ENCODE measurements around the gene PARP3.

The PARP3 gene

DNA sequence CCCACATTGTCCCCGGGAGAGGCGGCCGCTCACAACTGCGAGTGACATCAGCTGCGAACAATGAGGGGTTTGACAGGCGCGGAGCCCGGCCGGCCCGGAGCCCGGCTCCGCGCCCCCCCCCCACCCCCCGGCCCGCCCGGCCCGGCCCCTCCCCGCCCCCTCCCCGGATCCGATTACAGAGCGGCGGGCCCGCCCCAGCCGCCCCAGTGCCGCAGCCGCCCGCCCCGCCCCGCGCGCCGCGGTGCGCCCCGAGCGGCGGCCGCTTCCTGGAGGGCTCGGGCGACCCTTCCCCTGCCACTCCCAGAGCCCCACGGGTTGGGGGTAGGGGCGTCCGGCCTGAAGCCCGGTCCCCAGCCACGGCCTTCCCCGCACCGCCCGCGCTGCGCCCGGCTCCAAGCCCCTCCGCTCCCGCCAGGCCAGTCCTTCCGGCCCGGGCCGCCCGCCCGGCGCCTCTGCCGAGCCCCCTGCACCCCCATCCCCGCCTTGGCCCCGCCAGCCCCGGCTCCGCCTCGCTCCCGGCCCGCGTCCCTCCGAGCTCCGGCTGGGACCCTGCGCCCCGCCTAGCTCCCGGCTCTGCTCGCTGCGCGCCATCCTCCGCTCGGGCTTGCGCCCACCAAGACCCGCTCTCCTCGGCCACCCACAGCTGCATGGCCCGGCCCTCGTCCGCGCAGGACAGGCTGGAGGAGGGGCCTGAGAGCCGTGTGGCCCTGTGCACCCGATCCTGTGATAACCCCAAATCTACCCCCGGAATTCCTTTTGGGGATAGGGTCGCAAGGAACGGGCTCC, 25.4 kb downstream of the PARP3 start, which contains the start of gene PCBP4:
PCBP4 (minus strand) TSS at position 71 of the 786 bp plus-strand sequence. CDS start 6,214 bp downstream, outside the sequence.
- DNase-seq = no peak

- no peak for DNase-seq
Observed at GRCh38 chr3:51968170-51968775, 26.1 kb downstream of the PARP3 start.

- no peak for DNase-seq
Observed at GRCh38 chr3:51968883-51969678, 26.9 kb downstream of the PARP3 start.

- DNase-seq = no peak
Observed at GRCh38 chr3:51969841-51970240, 27.7 kb downstream of the PARP3 start.

GRCh38 chr3:51970606-51971300, 28.6 kb downstream of the PARP3 start:
- DNase-seq = no peak

DNA sequence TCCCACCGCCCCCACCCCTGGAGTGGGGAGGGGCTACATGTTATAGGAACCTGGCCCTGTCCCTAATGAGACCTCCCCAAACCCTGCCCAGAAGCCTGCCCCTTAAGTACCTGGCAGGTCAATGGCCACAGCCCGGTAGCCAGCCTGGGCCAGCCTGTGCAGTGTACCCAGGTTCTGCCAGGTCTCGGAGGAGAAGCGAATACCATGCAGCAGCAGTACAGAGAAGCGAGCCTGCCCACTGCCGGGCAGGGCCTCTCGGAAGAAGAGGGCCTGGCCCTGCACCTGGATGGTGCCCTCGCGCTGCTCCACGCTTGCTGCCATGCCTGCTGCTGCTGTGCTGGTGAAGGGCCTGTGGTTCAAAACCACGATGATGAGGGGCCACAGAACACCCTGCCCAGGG, 29.2 kb downstream of the PARP3 start:
- DNase-seq = no peak

GRCh38 chr3:51974277-51974962, 32.3 kb downstream of the PARP3 start:
- no peak for DNase-seq

DNA sequence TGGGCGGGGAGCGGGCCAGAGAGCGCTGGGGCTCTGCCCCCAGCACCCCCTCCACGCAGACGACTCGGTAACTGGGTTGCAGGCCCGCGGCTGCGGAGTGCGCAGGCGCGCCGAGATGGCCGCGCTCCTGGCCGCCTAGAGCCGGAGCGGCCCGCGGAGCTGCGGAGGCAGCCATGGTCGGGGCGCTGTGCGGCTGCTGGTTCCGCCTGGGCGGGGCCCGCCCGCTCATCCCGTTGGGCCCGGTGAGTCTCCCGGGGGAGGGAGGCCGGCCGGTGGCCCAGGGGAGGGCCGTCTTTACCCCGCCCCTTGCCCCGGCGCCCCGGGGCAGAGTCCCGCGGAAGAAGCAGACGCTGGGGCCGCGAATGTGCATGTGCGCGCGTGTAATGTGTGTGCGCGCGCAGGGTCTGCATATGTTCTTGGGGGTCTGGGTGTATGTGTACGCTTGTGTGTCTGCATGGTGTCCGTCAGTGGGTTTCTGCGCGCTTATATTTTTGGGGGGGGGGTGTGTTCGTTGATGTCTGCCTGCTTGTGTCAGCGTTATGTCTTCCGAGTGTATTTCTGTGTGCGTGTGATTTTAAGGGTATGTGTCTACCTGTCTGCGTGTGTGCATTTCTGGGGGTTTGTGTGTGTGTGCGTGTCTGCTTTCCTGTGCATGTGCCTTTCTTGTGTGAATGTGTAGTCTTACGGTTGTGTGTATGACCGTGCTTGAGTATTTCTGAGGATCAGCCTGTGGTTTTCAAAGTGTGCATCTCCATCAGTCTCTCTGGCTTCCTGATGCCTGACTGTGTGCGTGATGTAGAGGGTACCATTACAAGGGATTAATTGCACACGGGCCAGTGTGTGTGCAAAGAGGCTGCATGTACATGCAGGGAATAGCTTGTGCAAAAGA, 33.0 kb downstream of the PARP3 start, which contains the start of gene ABHD14A:
ABHD14A (plus strand) TSS at position 102 of the 889 bp plus-strand sequence; CDS start at position 174, 72 bp downstream.
- peak in 1 of 2 donors; percentile 50 for DNase-seq

GRCh38 chr3:51975852-51976549, 33.8 kb downstream of the PARP3 start:
- DNase-seq = no peak

DNA sequence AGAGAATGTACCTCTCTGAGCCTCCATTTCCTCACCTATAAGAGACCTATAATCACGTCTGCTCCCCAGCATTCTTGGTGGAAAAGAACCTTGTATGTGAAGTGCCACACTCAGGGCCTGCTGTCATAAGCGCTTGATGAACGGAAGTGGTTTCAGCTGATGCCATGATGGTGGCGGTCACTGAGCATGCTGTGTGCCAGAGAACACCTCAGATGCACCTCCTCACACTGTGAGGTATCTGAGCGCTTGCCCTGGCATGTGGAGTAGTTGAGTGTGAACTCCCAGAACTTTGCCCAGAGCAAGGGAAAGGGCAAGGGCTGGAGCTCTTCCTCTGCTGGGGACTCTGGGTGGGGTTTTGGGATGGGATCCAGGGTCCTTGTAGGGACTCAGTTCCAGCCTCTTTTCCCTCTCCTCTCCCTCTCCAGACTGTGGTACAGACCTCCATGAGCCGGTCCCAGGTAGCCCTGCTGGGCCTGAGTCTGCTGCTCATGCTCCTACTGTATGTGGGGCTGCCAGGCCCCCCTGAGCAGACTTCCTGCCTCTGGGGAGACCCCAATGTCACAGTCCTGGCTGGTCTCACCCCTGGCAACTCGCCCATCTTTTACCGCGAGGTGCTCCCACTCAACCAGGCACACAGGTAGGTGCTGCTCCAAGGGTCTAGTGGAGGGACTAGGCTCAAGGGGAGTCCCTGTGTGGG, 35.4 kb downstream of the PARP3 start:
- DNase-seq = no peak

- no peak for DNase-seq
Observed at GRCh38 chr3:51978143-51978502, 36.0 kb downstream of the PARP3 start.

DNA sequence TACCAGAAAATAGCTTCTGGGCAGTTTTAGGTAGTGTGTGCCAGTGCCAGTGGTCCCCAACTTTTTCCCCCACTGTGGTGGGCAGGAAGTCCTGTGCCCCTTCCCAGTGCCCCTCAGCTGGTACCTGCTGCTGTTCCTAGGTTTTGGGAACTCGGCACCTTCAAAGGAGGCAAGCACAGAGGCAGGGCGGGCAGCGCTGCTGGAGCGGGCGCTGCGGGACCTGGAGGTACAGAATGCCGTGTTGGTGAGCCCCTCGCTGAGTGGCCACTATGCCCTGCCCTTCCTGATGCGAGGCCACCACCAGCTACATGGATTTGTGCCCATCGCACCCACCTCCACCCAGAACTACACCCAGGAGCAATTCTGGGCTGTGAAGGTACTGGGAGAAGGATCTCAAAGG, 38.1 kb downstream of the PARP3 start:
- no peak for DNase-seq

DNA sequence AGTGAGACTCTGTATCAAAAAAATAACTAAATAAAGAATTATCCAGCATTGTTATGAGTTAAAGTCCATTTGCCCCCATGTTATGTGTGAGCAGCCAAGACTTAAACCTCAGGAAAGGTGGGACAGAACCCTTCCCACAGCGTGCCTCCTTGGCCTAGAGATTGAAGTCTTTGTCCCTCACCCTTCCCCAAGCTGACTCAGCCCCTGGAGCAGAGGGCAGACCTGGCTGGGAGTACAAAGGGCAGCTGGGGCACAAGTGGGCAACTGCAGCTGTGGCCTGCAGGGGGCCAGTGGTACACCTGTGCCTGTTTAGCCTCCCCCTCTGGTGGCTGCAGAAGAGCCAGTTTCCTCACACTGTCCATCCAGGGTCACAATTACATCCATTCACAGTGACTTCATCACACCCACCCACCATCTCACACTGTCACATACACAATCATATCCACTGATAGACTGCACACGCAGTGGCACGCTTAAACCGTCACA, 40.2 kb downstream of the PARP3 start:
- no peak for DNase-seq

DNA sequence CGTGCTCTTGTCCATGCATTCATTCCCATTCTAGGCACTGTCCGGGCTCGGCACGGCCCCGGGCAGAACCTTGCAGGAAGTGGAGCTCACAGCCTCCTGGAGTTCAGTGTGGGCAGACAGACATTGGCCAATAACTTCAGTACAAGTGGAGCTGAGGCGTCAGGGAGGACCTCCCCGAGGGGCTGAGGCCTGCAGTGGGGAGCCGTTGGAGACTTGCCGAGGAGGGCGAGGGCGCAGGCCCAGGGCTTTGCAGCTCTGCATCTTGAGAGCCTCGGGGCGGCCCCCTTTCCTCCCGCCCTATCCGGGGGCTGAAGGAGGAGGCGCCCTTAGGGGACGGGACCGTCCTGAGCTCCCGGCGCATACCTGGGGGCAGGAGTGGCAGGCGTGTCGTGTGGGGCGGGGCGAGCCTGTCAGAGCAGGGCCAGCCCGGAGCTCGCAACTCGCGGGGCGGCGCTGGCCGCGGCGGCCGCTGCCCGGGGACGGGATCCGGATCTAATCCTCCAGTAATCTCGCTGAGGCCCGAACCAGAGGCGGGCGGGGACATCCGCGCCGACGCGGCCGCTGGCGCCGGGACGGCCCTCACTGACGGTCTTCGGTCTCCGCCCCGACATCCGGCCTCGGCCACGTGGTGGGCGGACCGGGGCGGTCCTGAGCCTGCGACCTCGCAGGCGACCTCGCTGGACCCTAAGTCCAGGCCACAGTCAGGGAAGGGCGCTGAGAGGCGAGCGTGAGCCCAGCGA, 40.8 kb downstream of the PARP3 start, which contains the start of gene ACY1:
ACY1 (plus strand) TSS at position 698 of the 740 bp plus-strand sequence. CDS start 530 bp downstream, outside the sequence.
- peak; percentile 17 to 74 for DNase-seq

GRCh38 chr3:51983578-51984268, 41.6 kb downstream of the PARP3 start:
- DNase-seq = no peak

- no peak for DNase-seq
Observed at GRCh38 chr3:51984269-51984647, 42.1 kb downstream of the PARP3 start.

GRCh38 chr3:51985063-51985462, 42.9 kb downstream of the PARP3 start:
- DNase-seq = no peak

All from bone marrow (tissue), 2 donors.